ENCODE measurements around the gene AHI1. TPM values are rescaled to one million over a fixed set of nuclear protein-coding genes. Genes with fewer than 3 reads are reported as not detected.
"Not testable (repeated sequence)": the region's sequence is repeated elsewhere in the genome, so short reads cannot be mapped to it uniquely, and the experiment has no call there.

The AHI1 gene
- polyA plus RNA-seq, 3 donors = 49.8 to 58.4 (median 53.7) TPM

DNA sequence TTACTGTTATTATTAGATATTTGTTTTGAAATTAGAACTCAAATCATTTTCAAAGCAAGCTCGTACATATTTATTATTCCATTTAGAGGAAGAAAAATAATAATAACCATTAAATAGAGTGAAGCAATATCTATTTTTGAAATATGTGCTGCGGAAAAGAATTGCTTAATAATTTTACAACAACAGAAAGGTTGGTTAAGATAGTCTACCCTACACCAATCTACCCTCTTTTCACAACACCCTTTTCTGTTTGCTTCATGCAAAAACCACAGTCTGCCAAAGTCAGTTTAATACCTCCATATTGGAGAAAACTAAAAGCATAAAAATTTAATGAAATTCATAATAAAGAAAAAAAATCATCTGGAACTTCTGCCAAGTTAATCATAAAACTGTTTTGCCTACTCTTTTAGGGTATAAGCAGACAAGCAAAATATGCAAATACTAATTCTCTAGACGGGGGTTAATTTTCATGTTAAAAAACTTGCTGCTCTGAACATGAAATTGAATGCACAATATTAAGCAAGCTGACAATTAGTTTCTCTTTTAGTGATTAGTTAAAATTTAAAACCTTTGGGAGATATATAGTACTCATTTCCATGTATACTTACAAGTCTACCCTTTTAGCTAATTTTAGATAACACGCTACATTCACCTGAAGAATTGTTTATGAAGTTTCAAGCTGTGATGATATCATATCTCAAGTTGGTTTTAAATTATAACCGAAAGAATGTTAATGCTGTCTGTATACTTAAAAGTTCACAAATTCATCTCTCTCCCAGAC, 100.2 kb downstream of the AHI1 start:
- no peak for DNase-seq (ENCODE audit: low read depth in 3 of 3, low spot score in 2 of 3)

DNA sequence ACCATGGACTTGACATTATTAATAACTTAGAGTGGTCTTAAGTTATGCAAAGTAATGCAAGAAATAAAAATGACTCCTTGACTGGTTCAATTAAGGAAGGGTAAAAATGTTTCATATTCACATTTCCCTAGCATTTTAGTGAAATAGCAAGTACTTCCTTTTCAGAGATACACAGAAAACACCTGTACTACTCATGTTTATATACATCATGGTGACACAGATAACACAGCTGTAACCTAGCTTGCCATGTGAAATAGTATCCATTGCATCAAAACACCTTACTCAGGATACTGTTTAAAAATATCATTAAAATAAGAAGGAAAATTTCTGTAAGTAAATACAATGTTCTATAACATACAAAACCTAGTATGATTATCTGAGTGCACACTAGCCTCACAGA, 102.4 kb downstream of the AHI1 start:
- no peak for DNase-seq (ENCODE audit: low read depth in 3 of 3, low spot score in 2 of 3)

DNA sequence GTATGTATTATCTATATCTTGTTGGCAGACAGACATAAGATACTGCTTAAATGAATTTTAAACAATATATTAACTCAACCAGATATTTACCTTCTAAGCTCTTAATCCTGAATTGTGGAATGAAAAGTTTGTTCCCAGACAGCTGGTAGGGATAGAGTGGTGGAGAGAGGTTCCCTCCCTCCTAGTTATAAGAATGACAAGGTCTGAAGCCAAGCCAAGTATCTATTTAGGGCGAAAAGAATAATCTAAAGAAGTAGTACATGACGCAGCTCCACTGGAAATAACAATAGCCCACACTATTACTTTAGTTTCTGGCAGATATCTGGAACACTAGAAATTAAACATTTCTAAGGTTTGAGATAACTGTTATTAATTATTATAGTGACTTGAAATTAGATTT, 104.3 kb downstream of the AHI1 start:
- DNase-seq (ENCODE audit: low read depth in 3 of 3, low spot score in 2 of 3) = no peak

DNA sequence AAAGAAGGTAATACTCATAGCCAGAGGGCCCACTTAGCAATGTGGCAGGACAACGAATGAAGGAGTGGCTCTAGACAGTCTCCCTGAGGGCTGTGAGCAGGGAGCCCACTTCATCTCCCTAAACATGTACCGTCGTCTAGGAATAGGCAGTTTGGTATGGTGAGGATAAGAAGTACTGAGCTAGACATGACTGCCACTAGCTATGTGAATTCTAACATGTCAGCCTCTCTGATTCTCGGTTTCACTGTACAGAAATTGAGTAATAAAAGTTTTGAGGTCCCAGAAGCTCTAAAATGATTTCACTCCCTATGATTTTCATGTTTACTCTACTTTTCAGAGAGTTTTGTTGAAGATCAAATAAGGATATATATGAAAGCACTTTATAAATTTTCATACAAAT, 107.1 kb downstream of the AHI1 start:
- DNase-seq (ENCODE audit: low read depth in 3 of 3, low spot score in 2 of 3) = no peak

DNA sequence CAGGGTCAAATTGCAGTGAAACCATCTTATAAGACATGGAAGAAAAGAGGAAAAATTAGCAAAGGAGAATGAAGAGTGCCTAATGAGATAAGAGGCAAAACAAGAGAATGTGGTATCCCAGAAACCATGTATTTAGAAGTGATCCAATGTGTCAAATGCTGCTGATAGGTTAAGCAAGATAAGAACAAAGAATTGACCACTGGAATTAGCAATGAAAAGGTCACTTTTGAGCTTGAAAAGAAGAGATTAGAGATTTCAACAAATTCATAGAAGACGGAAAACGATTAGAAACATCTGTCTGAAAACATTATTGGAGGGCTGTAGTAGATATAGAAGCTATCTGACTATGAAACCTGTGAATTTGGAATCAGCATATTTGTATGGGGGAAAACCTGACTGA, 112.2 kb downstream of the AHI1 start:
- no peak for DNase-seq (ENCODE audit: low read depth in 3 of 3, low spot score in 2 of 3)

DNA sequence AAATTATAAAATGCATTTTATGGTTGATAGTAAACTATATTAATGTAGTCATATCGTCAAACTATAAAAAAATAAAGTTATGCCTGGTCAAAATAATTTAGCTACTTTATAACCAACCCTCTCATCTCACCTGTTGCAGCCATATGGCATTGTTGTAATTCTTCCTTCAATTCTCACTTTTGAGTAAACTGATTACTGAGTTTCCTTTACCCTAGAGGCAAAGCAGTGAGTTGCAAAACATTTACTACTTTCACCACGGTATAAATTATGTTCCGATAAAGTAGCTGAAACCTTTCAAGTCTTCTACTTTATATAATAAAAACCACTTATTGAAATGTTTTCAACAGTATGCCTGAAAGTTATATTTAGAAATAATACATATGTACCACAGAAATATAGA, 113.8 kb downstream of the AHI1 start:
- no peak for DNase-seq (ENCODE audit: low read depth in 3 of 3, low spot score in 2 of 3)

DNA sequence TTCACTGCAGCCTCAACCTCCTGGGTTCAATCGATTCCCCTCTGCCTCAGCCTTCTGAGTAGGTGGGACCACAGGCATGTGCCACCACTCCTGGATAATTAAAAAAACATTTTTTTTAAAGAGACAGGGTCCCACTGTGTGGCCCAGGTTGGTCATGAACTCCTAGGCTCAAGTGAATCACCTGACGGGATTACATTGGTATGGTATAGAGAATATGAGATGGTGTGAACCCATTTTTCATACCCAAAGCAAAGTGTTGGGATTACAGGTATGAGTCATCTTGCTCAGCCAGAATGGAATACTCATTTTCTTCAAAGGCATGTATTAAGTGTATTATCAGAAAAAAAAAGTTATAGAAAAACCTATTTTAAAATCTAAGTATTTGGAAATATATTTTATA, 114.2 kb downstream of the AHI1 start:
- DNase-seq (ENCODE audit: low read depth in 3 of 3, low spot score in 2 of 3) = no peak

DNA sequence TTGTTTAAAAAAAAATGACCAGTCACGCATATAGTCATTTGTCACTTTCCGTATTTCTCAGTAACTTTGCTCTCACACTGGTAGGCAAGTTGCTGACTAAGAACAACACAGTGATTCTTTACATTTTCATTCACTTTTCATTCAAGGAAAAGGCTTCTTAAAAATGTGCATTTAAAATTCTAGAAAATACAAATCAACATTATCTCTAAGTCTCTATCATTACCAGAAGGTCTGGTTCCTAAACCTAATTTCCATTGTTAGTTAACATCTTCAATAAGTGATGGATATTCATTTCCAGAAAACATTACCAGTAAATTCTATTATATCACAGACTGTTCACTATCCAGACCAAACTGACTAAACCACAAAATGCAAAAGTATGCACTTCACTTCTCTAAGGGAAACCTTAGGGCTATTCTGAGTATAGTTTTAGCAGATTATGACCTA, 115.3 kb downstream of the AHI1 start:
- DNase-seq (ENCODE audit: low read depth in 3 of 3, low spot score in 2 of 3) = no peak

DNA sequence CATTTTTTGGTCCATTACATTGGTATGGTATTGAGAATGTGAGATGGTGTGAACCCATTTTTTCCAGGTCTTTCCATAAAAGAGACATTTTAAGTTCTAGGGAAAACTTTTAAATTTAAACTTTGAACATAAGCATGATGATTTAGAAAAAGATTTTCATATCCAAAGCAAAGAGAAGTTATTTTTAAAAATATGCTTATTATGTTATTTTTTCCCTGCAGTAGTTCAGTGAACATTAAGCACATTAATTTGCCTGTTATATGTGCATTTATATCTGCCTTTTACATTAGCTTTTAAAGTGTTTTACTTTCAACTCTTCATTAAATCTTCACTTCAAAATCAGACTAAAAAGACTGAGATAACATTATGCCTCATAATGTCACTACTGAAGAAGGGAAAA, 116.7 kb downstream of the AHI1 start:
- no peak for DNase-seq (ENCODE audit: low read depth in 3 of 3, low spot score in 2 of 3)

DNA sequence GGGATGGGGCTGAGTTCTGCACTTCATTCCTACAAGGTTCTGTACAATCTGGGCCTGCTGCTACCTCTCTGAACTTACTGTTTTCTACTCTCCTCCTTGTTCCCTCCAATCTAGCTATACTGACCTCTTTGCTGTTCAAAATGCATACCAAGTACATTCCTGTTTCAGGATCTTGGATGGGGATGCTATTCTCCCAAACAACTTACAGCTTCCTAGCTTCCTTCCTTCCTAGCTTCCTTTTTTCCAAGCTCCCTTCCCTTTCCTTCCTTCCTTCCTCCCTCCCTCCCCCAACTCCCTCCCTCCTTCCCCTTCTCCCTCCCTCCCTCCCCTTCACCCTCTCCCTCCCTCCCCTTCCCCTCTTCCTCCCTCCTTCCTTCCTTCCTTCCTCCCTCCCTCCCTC, 117.9 kb downstream of the AHI1 start:
- DNase-seq (ENCODE audit: low read depth in 3 of 3, low spot score in 2 of 3) = no peak

DNA sequence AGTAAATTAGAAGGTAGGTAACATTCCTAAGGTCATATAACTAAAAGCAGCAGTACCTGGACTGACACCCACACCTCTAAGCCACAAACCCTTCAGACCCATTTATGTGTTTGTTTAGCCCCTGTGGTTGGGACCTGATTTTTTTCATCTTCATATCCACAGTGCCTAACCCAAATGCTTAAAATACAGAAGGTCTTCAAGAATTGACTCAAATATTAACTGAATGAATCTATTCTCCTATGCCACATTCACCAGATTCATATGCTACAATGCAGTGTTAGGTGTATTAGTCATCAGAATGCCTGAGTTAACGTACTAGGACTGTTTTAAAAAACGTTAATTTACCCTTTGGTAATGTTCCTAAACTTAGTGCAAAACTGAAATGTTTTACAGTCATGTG, 124.8 kb downstream of the AHI1 start:
- no peak for DNase-seq (ENCODE audit: low read depth in 3 of 3, low spot score in 2 of 3)

DNA sequence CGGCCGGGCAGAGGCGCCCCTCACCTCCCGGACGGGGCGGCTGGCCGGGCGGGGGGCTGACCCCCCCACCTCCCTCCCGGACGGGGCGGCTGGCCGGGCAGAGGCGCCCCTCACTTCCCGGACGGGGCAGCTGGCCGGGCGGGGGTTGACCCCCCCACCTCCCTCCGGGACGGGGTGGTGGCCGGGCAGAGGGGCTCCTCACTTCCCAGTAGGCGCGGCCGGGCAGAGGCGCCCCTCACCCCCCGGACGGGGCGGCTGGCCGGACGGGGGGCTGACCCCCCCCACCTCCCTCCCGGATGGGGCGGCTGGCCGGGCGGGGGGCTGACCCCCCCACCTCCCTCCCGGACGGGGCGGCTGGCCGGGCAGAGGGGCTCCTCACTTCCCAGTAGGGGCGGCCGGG, 133.9 kb downstream of the AHI1 start:
- not testable (repeated sequence) for DNase-seq (ENCODE audit: low read depth in 3 of 3, low spot score in 2 of 3)

DNA sequence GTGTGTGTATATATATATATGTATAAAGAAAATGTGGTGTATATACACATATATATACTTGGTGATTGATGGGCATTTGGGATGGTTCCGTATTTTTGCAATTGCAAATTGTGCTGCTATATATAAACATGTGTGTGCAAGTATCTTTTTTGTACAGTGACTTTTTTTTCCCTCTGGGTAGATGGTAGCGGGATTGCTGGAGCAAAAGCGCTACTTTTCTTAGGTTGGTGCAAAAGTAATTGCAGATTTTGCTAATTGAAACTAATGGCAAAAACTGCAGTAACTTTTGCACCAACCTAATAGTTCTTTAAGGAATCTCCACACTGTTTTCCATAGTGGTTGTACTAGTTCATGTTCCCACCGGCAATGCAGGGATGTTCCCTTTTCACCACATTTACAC, 135.4 kb downstream of the AHI1 start:
- no peak for DNase-seq (ENCODE audit: low read depth in 3 of 3, low spot score in 2 of 3)

DNA sequence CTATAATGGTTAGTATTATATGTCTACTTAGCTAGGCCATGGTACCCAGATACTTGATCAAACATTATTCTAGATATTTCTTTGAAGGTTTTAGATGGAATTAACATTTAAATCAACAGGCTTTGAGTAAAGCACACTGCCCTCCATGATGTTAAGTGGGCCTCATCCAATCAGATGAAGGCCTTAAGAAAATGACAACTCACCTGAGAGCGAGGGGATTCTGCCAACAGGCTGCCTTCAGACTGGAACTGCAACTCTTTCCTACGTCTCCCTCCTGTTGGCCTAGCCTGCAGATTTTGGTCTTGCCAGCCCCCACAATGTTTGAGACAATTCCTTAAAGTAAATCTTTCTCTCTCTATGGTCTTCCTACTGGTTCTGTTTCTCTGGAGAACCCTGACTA, 137.3 kb downstream of the AHI1 start:
- DNase-seq (ENCODE audit: low read depth in 3 of 3, low spot score in 2 of 3) = no peak

DNA sequence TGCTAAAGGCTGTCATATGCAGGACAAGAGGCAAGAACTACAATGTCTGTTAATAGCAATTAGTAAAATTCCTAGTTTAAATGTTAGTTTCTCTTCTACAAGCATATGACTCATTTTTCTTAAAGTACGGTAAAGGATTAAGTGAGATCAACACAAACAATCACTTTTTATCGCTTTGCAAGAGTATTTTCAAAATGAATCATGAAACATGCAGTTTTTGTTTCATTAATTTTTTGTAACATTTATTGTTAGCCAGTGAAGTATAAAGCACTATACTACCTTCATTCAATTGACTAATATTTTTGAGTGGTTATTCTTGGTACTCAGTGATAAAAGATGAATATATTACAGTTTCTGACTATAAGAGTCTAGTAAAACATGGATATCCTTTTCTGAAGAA, 138.6 kb downstream of the AHI1 start:
- no peak for DNase-seq (ENCODE audit: low read depth in 3 of 3, low spot score in 2 of 3)

DNA sequence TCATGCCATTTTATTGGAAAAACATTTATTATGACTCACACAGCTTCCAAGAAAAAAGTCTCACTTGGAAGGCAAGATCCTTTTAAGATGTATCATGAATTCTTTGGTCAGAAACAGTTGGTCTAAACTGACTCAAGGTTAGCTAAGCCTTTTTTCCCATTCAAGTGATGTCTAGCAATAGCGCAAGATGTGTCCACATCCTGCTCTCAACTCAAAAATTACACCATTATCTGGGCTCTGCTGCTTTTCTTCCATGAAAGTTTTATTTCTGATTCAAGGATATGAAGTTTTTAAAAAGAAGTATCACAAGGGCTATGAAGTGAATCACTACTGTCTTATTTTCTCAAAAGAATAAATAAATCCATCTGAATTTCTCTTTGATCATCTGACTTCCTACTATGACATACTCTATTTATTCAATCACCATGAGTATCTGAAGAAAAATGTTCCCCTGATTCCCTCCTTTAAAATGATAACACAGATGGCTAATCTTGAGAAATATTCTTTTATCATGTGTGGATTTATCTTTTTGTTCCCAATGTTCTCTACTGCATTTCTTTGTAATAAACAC, 139.2 kb downstream of the AHI1 start:
- DNase-seq (ENCODE audit: low read depth in 3 of 3, low spot score in 2 of 3) = no peak

DNA sequence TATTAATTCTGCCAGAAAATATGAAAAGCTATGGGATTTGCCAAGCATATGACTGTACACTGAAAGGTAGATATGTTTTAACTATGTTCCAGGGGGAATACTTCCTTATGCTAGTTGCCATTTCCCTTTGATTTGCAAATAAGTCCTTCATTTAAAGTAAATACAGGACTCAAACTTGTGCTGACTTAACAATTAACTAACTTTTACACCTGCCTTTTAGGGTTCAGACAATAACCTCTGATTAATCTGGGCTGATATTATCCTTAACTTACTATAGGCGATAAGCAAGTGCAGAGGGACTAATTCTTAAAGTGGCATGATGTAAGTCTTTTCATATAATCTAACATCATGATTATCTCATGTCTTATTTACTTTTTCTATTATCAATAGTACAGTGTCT, 143.1 kb downstream of the AHI1 start:
- DNase-seq (ENCODE audit: low read depth in 3 of 3, low spot score in 2 of 3) = no peak

DNA sequence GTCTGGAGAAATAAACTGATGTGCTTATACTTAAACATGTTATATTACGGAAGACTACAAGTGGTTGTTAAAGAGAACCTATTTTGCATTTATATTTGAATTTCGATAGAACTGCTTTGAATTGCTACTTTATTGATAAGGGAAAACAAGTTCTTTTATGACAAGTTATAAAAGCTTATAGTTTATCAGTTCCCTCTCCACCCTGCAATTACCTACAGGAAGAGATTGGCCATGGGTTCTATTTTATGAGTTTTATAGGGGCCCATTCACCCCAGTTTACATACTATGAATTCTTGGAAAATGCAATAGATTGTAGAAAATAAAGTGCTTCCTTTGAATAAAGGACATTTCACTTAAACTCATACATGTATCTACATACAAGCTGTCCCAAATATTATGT, 144.4 kb downstream of the AHI1 start:
- no peak for DNase-seq (ENCODE audit: low read depth in 3 of 3, low spot score in 2 of 3)

DNA sequence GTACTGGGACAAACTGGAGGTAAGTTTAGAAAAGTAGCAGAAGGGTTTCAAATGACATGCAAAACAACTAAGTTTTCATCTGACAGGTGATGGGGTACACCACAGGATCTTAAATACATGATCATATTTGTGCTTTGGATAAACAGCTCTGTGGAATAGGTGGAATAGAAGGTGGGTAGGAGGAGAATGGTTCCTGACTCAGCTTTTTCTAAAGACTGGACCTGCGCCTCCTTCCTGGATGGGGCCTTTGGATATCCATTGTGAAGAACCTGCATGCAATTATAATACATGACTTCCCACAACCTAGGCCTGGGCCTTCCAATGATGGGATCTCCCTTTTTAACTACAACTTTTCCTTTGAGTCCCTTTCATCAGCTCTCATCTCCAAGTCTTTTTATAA, 145.9 kb downstream of the AHI1 start:
- no peak for DNase-seq (ENCODE audit: low read depth in 3 of 3, low spot score in 2 of 3)

DNA sequence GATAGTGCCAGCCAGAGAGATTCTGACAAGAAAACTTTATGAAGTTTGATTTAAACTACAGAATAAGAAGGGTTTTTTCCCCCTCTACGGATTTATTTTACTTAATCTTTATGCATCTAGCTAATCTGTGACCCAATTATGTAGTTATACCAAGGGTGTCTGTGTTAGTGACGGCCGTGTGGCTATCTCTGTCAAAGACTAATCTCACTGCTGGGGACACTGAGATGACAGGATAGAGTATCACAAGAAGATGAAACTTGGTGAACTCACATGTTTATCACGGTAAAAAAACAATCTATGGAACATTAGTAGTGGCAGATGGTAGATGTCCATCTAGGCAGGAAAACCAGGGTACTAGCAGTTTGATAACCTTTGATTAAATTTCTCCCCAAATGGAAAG, 149.7 kb downstream of the AHI1 start:
- DNase-seq (ENCODE audit: low read depth in 3 of 3, low spot score in 2 of 3) = no peak

DNA sequence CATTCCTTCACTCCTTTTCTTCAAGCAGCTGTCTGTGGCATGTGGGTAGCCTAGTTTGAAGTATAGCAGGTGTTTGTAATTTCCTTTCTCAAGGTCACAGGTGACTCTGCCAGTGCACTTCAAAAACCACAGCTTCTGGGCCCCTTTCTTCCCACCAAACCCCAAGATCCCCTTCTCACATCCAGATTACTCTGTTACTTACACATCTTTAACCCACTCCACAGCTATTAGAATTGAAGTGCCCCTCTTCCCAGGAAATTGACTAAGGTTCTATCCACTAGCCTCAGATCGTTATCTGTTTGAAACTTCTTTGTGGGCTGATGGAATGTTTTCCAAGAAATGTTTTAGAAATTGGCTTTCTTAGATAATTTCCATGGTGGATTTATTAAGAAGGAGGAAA, 150.8 kb downstream of the AHI1 start:
- DNase-seq (ENCODE audit: low read depth in 3 of 3, low spot score in 2 of 3) = no peak

DNA sequence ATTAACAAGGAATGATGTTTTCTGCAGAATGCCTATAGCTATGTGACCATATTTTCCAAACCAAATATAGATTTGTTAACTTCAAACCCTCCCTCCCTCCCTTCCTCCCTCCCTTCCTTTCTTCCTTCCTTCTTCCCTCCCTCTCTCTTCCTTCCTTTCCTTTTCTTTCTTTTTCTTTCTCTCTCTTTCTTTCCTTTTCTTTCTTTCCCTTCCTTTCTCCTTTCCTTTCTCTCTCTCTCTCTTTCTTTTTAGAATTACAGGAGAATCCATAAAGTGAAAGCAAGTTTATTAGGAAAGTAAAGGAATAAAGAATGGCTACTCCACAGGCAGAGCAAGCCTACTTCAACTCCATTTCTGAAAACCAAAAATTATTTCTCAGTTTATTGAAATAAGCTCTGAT, 153.0 kb downstream of the AHI1 start:
- DNase-seq (ENCODE audit: low read depth in 3 of 3, low spot score in 2 of 3) = no peak

DNA sequence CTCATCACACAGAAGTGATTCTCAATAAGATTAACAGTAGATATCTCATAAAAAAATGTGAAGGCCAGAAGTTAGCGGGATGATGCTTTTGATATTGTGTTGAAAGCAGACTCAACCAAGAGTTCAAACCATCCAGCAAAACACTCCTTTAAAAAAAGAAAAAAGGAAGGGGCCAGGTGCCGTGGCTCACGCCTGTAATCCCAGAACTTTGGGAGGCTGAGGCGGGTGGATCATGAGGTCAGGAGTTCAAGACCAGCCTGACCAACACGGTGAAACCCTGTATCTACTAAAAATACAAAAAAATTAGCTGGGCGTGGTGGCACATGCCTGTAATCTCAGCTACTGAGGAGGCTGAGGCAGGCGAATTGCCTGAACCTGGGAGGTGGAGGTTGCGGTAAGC, 157.6 kb downstream of the AHI1 start:
- not testable (repeated sequence) for DNase-seq (ENCODE audit: low read depth in 3 of 3, low spot score in 2 of 3)
